G401.6 (cell line): Measurements from ENCODE around the gene CYP3A7.
"Not testable (repeated sequence)": the region's sequence is repeated elsewhere in the genome, so short reads cannot be mapped to it uniquely, and the experiment has no call there.

Experiments
- FAIRE-seq: peaks from 2 replicates; lab custom pipeline; 2012; peaks lifted over from hg19 to GRCh38; lab: Jason Lieb, UNC

The CYP3A7 gene

GRCh38 chr7:99734987-99735386 lies at the start of gene CYP3A7:
CYP3A7 (minus strand) TSS chr7:99735196; CDS start chr7:99735093, 103 bp downstream.
- no peak for FAIRE-seq

- no peak for FAIRE-seq
These were observed 49.0 kb upstream of the CYP3A7 start, which contains the start of gene CYP3A4 for GRCh38 chr7:99784007-99784406. CYP3A4 (minus strand) TSS chr7:99784184; CDS start chr7:99784081, 103 bp downstream.

- FAIRE-seq, result no peak
These were observed 47.3 kb upstream of the CYP3A7 start for GRCh38 chr7:99782012-99782953.

- no peak for FAIRE-seq
These were observed 45.6 kb upstream of the CYP3A7 start for GRCh38 chr7:99780588-99780987.

GRCh38 chr7:99779949-99780348 lies 45.0 kb upstream of the CYP3A7 start:
- FAIRE-seq, result no peak

- no peak for FAIRE-seq
These were observed 43.9 kb upstream of the CYP3A7 start for GRCh38 chr7:99778880-99779279.

GRCh38 chr7:99773395-99773794 lies 38.4 kb upstream of the CYP3A7 start:
- FAIRE-seq, result not testable (repeated sequence)

GRCh38 chr7:99772565-99772964 lies 37.6 kb upstream of the CYP3A7 start:
- no peak for FAIRE-seq

- not testable (repeated sequence) for FAIRE-seq
These were observed 34.5 kb upstream of the CYP3A7 start for GRCh38 chr7:99769494-99769893.

- FAIRE-seq, result no peak
These were observed 33.5 kb upstream of the CYP3A7 start for GRCh38 chr7:99768471-99768870.

GRCh38 chr7:99767662-99768061 lies 32.7 kb upstream of the CYP3A7 start:
- FAIRE-seq, result no peak

- FAIRE-seq, result no peak
These were observed 31.6 kb upstream of the CYP3A7 start for GRCh38 chr7:99766484-99767099.

- FAIRE-seq, result no peak
These were observed 29.5 kb upstream of the CYP3A7 start for GRCh38 chr7:99764478-99764877.

- no peak for FAIRE-seq
These were observed 27.8 kb upstream of the CYP3A7 start for GRCh38 chr7:99762680-99763327.

- no peak for FAIRE-seq
These were observed 20.1 kb upstream of the CYP3A7 start for GRCh38 chr7:99755085-99755484.

- no peak for FAIRE-seq
These were observed 17.4 kb upstream of the CYP3A7 start for GRCh38 chr7:99752356-99752755.

- not testable (repeated sequence) for FAIRE-seq
These were observed 16.5 kb upstream of the CYP3A7 start for GRCh38 chr7:99751322-99752052.

GRCh38 chr7:99748846-99749579 lies 14.0 kb upstream of the CYP3A7 start:
- FAIRE-seq, result no peak

GRCh38 chr7:99746915-99747314 lies 11.9 kb upstream of the CYP3A7 start:
- not testable (repeated sequence) for FAIRE-seq

- FAIRE-seq, result not testable (repeated sequence)
These were observed 10.4 kb upstream of the CYP3A7 start for GRCh38 chr7:99745395-99745794.

GRCh38 chr7:99742737-99743394 lies 7.9 kb upstream of the CYP3A7 start:
- no peak for FAIRE-seq
